ENCODE measurements around the gene GNG13.
"Not testable (repeated sequence)": the region's sequence is repeated elsewhere in the genome, so short reads cannot be mapped to it uniquely, and the experiment has no call there.

Gene GNG13

DNA sequence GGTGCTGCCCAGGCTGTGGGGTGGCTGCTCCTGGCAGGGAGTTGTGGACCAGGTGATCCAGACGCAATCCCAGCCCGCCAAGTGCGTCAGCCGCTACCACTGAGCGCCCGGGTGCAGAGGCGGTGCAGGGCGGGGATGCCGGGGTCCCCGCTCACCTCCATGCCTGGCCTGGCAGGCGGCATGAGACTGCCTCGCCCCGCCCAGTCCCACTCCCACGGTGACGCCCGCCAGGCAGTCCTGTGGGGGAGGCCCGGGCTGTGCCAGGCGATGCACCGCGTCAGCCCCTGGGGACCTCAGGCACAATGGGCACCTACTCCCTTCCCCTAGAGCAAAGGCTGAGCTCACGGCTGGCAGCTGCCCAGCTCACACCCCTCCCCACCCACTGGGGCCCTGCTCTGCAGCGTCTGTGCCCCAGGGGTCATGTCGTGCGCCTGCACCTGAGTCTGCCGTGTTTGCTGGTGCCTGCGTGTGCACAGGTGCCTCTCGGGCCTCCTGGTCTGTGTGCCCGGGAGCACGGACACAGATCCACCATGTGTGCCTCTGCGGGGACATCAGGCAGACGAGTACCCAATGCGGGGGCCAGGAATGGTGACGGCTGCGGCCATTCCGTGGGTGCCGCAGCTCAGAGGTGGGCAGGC is 17.6 kb downstream of the GNG13 start:
- peak overlapping the region in 3 of 21 experiments; percentile 24 to 56 (median 33) for H3K27ac ChIP-seq

GRCh38 chr16:782258-782657 is 18.3 kb downstream of the GNG13 start:
- Histone ChIP-seq H3K27ac (peak overlapping the region in 1 of 21 experiments; percentile 47), H3K4me3 (no peak overlapping the region)

More for the DNA sequence above, 17.6 kb downstream of the GNG13 start:
- no peak overlapping the region for H3K4me3 ChIP-seq

DNA sequence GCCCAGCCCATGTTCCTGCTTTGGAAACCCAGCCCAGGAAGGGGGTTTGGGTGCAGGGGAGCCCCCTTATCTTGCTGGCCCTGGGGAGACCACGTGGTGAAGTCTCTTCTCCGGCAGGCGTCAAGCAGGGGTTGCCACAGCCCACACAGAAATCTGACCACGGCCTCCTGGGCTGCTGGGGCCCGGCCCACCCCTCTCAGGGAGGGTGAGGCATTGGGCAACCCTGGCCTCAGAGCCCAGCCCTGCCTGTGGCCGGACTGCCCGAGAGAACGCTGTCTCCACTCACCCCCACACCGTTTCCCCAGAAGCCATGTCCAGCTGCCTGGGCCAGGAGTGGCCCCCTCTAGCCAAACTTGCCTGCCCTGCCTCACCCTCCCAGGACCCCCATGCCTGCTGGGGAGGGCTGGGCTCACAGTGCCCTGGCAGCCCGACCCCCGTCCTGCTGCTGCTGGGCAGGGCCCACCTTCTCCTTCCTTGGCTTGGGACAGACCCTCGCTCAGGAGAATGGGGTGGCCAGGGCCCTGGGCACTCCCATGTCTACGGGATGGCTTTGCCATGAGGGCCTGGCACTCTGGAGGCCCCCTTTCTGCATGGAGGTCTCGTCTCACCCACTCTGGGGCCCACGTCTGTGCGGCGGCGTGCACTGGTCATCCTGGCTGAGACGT is 19.1 kb downstream of the GNG13 start:
- H3K27ac ChIP-seq, result peak overlapping the region in 1 of 21 experiments; percentile 47
- no peak overlapping the region for H3K4me3 ChIP-seq

DNA sequence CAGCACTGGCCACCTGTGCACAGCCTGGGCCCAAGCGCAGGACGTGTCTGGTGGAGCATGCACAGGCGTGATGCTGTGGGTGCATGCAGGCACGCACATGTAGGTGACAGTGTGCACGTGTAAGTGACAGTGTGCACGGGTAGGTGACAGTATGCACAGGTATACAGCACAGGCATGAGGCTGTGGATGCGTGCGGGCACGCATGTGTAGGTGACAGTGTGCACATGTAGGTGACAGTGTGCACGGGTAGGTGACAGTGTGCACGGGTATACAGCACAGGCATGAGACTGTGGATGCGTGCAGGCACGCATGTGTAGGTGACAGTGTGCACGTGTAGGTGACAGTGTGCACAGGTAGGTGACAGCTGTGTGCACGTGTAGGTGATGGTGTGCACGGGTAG is 20.2 kb downstream of the GNG13 start:
- no peak overlapping the region for H3K4me3 ChIP-seq
- no peak overlapping the region for H3K27ac ChIP-seq

GRCh38 chr16:779561-779960 is 21.0 kb downstream of the GNG13 start:
- Histone ChIP-seq H3K27ac (no peak overlapping the region), H3K4me3 (no peak overlapping the region)

DNA sequence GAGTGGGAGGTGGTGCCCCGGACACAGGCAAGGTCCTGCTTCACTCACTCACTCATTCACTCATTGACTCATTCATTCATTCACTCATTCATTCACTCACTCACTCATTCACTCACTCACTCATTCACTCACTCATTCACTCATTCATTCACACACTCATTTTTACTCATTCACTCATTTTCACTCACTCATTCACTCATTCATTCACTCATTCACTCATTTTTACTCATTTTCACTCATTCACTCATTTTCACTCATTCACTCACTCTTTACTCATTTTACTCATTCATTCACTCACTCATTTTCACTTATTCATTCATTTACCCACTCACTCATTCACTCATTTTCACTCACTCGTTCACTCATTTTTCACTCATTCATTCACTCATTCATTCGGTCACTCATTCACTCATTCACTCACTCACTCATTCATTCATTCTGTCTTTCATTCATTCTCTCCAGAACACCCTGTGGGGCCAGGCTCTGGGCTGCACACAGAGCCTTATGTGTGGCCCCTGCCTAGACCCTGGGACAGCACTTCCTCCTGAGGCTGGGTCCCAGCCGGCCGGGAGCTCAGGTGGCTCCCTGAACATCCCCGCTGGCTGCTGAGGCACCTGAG is 21.5 kb downstream of the GNG13 start:
- Histone ChIP-seq H3K4me3 (no peak overlapping the region), H3K27ac (no peak overlapping the region)

- H3K27ac ChIP-seq, result no peak overlapping the region
- H3K4me3 ChIP-seq, result no peak overlapping the region
Measured at GRCh38 chr16:778447-778846, 22.1 kb downstream of the GNG13 start.

- H3K4me3 ChIP-seq, result no peak overlapping the region
- no peak overlapping the region for H3K27ac ChIP-seq
Measured at GRCh38 chr16:777826-778225, 22.7 kb downstream of the GNG13 start.

DNA sequence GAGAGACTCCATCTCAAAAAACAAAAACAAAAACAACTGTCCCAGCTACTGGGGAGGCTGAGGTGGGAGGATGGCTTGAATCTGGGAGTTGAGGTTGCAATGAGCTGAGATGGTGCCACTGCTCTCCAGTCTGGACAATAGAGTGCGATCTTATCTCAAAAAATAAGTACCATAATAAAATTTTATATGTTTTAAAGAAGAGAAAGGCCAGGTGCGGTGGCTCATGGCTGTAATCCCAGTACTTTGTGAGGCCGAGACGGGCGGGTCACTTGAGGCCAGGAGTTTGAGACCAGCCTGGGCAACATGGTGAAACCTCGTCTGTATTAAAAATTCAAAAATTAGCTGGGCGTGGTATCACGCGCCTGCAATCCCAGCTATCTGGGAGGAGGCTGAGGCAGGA is 23.7 kb downstream of the GNG13 start:
- Histone ChIP-seq H3K4me3 (no peak overlapping the region), H3K27ac (no peak overlapping the region)

DNA sequence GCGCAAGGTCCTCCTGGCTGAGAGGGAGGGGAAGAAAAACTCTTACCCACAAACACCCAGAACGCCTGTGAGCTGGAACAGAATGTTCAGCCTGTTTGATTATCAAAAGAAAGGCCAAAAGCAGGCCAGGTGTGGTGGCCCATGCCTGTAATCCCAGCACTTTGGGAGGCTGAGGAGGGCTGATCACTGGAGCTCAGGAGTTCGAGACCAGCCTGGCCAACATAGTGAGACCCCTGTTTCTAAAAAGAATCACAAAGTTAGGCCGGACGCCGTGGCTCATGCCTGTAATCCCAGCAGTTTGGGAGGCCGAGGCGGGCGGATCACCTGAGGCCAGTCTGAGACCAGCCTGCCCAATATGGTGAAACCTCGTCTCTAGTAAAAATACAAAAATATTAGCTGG is 24.2 kb downstream of the GNG13 start:
- not testable (repeated sequence) for H3K27ac ChIP-seq, H3K4me3 ChIP-seq

GRCh38 chr16:775236-775796 is 25.2 kb downstream of the GNG13 start:
- Histone ChIP-seq H3K4me3 (no peak overlapping the region), H3K27ac (no peak overlapping the region)

DNA sequence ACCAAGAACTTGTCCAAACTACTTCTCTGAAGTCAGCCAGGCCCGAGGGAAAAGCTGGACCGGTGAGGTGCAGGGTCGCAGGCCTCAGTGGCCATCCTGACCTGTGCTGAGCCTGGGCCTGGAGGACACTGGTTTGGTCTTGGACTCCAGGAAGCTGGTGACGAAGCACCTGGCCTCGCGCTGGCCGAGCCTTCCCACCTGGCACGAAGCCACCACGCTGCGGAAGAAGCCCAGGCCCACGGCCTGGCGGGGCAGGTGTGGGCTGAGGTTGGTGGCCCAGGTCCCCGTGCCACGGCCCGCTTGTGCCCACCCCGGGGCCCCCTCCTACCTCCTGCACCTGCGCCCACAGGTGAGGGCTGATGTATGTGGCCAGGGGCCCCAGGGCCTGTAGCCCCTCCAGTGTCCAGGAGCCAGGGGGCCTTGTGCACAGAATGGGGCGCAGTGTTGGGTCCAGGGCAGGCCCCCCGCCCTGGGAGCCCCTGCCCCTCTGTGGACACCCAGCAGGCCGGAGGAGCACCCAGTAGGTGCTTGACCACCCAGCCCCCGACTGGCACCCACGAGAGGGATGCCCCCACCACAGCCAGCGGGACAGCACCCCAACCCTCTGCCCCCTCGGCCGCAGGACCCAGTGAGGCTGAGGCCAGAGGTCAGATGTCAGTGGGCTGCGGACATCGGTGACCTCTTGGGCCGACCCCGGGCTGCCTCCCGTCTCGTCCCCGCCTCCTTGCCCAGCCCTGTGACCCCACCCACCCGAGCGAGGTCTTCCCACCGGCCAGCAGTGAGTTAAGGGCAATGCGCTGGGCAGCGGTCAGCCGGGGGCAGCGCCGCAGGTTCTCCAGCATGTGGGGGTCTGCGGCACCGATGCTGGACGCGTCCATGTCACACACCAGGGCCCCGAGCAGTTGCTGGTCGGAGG is 26.2 kb downstream of the GNG13 start:
- Histone ChIP-seq H3K4me3 (no peak overlapping the region), H3K27ac (no peak overlapping the region)

DNA sequence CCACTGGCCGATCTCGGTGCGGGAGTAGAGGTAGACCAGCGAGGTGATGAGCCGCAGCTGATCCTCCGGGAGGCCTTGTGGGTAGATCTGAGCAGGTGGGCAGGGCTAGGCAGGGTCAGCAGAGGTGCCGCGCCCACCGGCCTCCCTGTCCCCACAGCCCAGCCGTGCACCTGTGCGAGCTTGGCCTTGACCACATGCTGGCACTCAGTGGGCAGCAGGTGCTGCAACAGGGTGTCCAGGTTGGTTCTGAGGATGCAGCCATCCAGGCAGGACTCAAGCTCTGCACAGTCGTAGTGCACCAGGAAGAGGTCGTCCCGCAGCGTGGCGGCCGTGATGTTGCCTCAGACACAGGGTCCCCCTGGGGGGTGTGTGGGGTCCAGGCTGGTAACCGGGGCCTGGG is 27.6 kb downstream of the GNG13 start:
- no peak overlapping the region for H3K27ac ChIP-seq
- H3K4me3 ChIP-seq, result no peak overlapping the region

- Histone ChIP-seq H3K27ac (no peak overlapping the region), H3K4me3 (no peak overlapping the region)
Measured at GRCh38 chr16:770411-770810, 30.1 kb downstream of the GNG13 start.

GRCh38 chr16:769934-770333 is 30.6 kb downstream of the GNG13 start:
- no peak overlapping the region for H3K27ac ChIP-seq

GRCh38 chr16:769184-769784 is 31.2 kb downstream of the GNG13 start:
- H3K4me3 ChIP-seq, result no peak overlapping the region
- H3K27ac ChIP-seq, result no peak overlapping the region

More at GRCh38 chr16:769934-770333, 30.6 kb downstream of the GNG13 start:
- no peak overlapping the region for H3K4me3 ChIP-seq

GRCh38 chr16:768428-768827 is 32.1 kb downstream of the GNG13 start:
- Histone ChIP-seq H3K4me3 (no peak overlapping the region), H3K27ac (no peak overlapping the region)

DNA sequence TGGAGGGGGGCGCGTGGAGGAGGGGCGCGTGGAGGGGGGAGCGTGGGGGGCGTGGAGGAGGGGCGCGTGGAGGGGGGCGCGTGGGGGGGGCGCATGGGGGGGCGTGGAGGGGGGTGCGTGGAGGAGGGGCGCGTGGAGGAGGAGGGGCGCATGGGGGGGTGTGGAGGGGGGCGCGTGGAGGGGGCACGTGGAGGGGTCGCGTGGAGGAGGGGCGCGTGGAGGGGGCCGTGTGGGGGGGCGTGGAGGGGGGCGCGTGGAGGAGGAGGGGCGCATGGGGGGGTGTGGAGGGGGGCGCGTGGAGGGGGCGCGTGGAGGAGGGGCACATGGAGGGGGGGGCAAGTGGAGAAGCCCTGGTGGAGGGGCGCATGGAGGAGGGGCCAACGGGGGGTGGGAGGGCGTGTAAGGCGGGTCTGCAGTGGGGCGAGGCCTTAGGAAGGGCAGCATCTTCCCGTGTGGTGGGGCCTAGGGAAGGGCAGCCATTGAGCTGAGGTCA is 32.7 kb downstream of the GNG13 start:
- H3K4me3 ChIP-seq, result no peak overlapping the region
- H3K27ac ChIP-seq, result no peak overlapping the region
